ENCODE measurements around the gene RHOC. TPM values are rescaled to one million over a fixed set of nuclear protein-coding genes. Genes with fewer than 3 reads are reported as not detected.

RHOC gene
- polyA plus RNA-seq, 3 donors from 2014 or later: 444 to 613 (median 572) TPM

GRCh38 chr1:112674986-112675727 is 31.8 kb downstream of the RHOC start:
- peaks cover 36 to 67% of the 10 kb centered on the region in 2 donors for H3K4me1 Mint-ChIP-seq
- H3K4me3 Mint-ChIP-seq: peak overlapping the region; percentile 96 to 99 (median 98)
- peak overlapping the region; percentile 89 to 97 (median 95) for H3K27ac Mint-ChIP-seq
- peaks cover 0 to 20% (median 12%) of the 10 kb centered on the region in 3 donors for H3K36me3 Mint-ChIP-seq
- DNase-seq: peak; percentile 59 to 60 (median 59)
- H3K27me3 Mint-ChIP-seq (ENCODE audit: low read depth in 3 of 3): peaks cover 0 to 7% (median 5%) of the 10 kb centered on the region in 3 donors
- H3K9me3 Mint-ChIP-seq: no peaks in the 10 kb centered on the region

GRCh38 chr1:112674440-112674985 is 32.4 kb downstream of the RHOC start, which contains the start of gene MOV10:
MOV10 (plus strand) TSS chr1:112674659; CDS start chr1:112674913, 254 bp downstream.
- Mint-ChIP-seq H3K4me3 (peak within 1 kb of the TSS; percentile 96 to 99 (median 98)), H3K9me3 (no peaks in the 10 kb centered on the region), H3K4me1 (peaks cover 38 to 63% of the 10 kb centered on the region in 2 donors), H3K36me3 (peaks cover 0 to 18% (median 17%) of the 10 kb centered on the region in 3 donors), H3K27ac (peak within 1 kb of the TSS; percentile 89 to 97 (median 95)), H3K27me3 (ENCODE audit: low read depth in 3 of 3) (peaks cover 0 to 7% (median 5%) of the 10 kb centered on the region in 3 donors)
- peak; percentile 75 to 77 (median 76) for DNase-seq

- H3K4me1 Mint-ChIP-seq: peaks cover 45 to 63% of the 10 kb centered on the region in 2 donors
- peaks cover 0 to 7% (median 5%) of the 10 kb centered on the region in 3 donors for H3K27me3 Mint-ChIP-seq (ENCODE audit: low read depth in 3 of 3)
- peak in 1 of 3 donors; percentile 3 for DNase-seq
- H3K27ac Mint-ChIP-seq: peak overlapping the region; percentile 89 to 97 (median 95)
- H3K4me3 Mint-ChIP-seq: peak overlapping the region; percentile 96 to 99 (median 98)
- no peaks in the 10 kb centered on the region for H3K9me3 Mint-ChIP-seq
- peaks cover 0 to 19% (median 17%) of the 10 kb centered on the region in 3 donors for H3K36me3 Mint-ChIP-seq
Observed at GRCh38 chr1:112673592-112674439, 33.1 kb downstream of the RHOC start.

GRCh38 chr1:112672842-112673241 is 34.1 kb downstream of the RHOC start:
- no peaks in the 10 kb centered on the region for H3K9me3 Mint-ChIP-seq
- peaks cover 3 to 20% (median 19%) of the 10 kb centered on the region in 3 donors for H3K36me3 Mint-ChIP-seq
- no peak for DNase-seq
- H3K4me1 Mint-ChIP-seq: peaks cover 44 to 63% of the 10 kb centered on the region in 2 donors
- peak overlapping the region; percentile 4 to 99 (median 63) for H3K4me3 Mint-ChIP-seq
- peaks cover 0 to 7% (median 5%) of the 10 kb centered on the region in 3 donors for H3K27me3 Mint-ChIP-seq (ENCODE audit: low read depth in 3 of 3)
- H3K27ac Mint-ChIP-seq: peak overlapping the region; percentile 53 to 96 (median 87)

GRCh38 chr1:112672009-112672408 is 34.9 kb downstream of the RHOC start:
- peaks cover 0 to 7% (median 5%) of the 10 kb centered on the region in 3 donors for H3K27me3 Mint-ChIP-seq (ENCODE audit: low read depth in 3 of 3)
- peaks cover 3 to 24% (median 22%) of the 10 kb centered on the region in 3 donors for H3K36me3 Mint-ChIP-seq
- peak overlapping the region; percentile 2 to 92 (median 53) for H3K27ac Mint-ChIP-seq
- H3K4me3 Mint-ChIP-seq: no peak overlapping the region
- no peaks in the 10 kb centered on the region for H3K9me3 Mint-ChIP-seq
- no peak for DNase-seq
- H3K4me1 Mint-ChIP-seq: peaks cover 41 to 57% of the 10 kb centered on the region in 2 donors

- H3K27ac Mint-ChIP-seq: peak overlapping the region; percentile 37 to 95 (median 76)
- H3K36me3 Mint-ChIP-seq: peaks cover 13 to 41% (median 36%) of the 10 kb centered on the region in 3 donors
- H3K27me3 Mint-ChIP-seq (ENCODE audit: low read depth in 3 of 3): peaks cover 0 to 2% (median 0%) of the 10 kb centered on the region in 3 donors
- no peak for DNase-seq
- H3K4me1 Mint-ChIP-seq: peaks cover 16 to 22% of the 10 kb centered on the region in 2 donors
- no peak overlapping the region for H3K4me3 Mint-ChIP-seq
- H3K9me3 Mint-ChIP-seq: no peaks in the 10 kb centered on the region
Observed at GRCh38 chr1:112666946-112667345, 40.0 kb downstream of the RHOC start.

- no peak for DNase-seq
- Mint-ChIP-seq H3K4me1 (peaks cover 17 to 22% of the 10 kb centered on the region in 2 donors), H3K9me3 (no peaks in the 10 kb centered on the region), H3K36me3 (peaks cover 20 to 42% (median 35%) of the 10 kb centered on the region in 3 donors), H3K4me3 (no peak overlapping the region), H3K27me3 (ENCODE audit: low read depth in 3 of 3) (peaks cover 0 to 2% (median 2%) of the 10 kb centered on the region in 3 donors), H3K27ac (peak overlapping the region in 4 of 6 donors; percentile 8 to 36 (median 18))
Observed at GRCh38 chr1:112665857-112666256, 41.1 kb downstream of the RHOC start.

GRCh38 chr1:112651205-112651604 is 55.7 kb downstream of the RHOC start:
- Mint-ChIP-seq H3K9me3 (no peaks in the 10 kb centered on the region), H3K4me1 (peaks cover 7 to 51% of the 10 kb centered on the region in 2 donors), H3K4me3 (no peak overlapping the region), H3K27ac (peak overlapping the region; percentile 1 to 19 (median 2)), H3K36me3 (peaks cover 19 to 33% (median 20%) of the 10 kb centered on the region in 3 donors), H3K27me3 (ENCODE audit: low read depth in 3 of 3) (peaks cover 0 to 2% (median 0%) of the 10 kb centered on the region in 3 donors)
- no peak for DNase-seq

Other genes starting within 250 kb of the RHOC start
- under 1 TPM in 1 of 3 donors, not detected in 2; 0.03 TPM for gene WNT2B, start 198.2 kb downstream of the RHOC start, polyA plus RNA-seq
- gene ST7L, start 88.0 kb downstream of the RHOC start, polyA plus RNA-seq: 10 to 100 TPM in 2 of 3 donors, 1 to 10 TPM in 1; 8.4 to 15.2 (median 11.4) TPM
- gene CAPZA1, start 87.3 kb downstream of the RHOC start, polyA plus RNA-seq: 100 to 1,000 TPM; 199 to 264 (median 207) TPM
- gene MOV10, start 32.5 kb downstream of the RHOC start, polyA plus RNA-seq: 10 to 100 TPM; 20.6 to 52.7 (median 22.8) TPM
- gene PPM1J, start 8.2 kb upstream of the RHOC start, polyA plus RNA-seq: under 1 TPM in 1 of 3 donors, not detected in 2; 0.19 TPM
- gene SLC16A1, start 249.1 kb upstream of the RHOC start, polyA plus RNA-seq: 10 to 100 TPM in 1 of 3 donors, 1 to 10 TPM in 2; 3.6 to 11.8 (median 4.6) TPM